GM12878 (cell line): Measurements from ENCODE around the gene PNPO. TPM values are rescaled to one million over a fixed set of nuclear protein-coding genes. Genes with fewer than 3 reads are reported as not detected.
A peak's percentile ranks its signal among the peaks of the same experiment; 100 is the strongest.

Experiments
- ATAC-seq: fragments of 200-7000 bp; cut with Tn5 transposase; 3 replicates; pipeline ENCODE4 v1.9.1; 2020; ENCODE audit warnings: mild to moderate bottlenecking, moderate library complexity
- BruUV-seq: library from RNA; stranded (reverse); fragments of 400-500 nt; replicated peaks from 2 replicates; lab custom pipeline; 2021; lab: Mats Ljungman, UMichigan
- CTCF ChIA-PET: fragments of 300-600 bp; sonication (Branson Sonifier 250); formaldehyde crosslinking; extraction: SDS; loops from one replicate; lab custom pipeline; 2021; ENCODE audit warnings: inconsistent platforms; lab: Yijun Ruan, JAX
- POLR2A ChIA-PET: fragments of 350-600 bp; formaldehyde crosslinking; extraction: SDS; loops from one replicate; lab custom pipeline; 2021; ENCODE audit warnings: inconsistent platforms; lab: Charles Lee
- RAD21 ChIA-PET: fragments of 300-600 bp; sonication (Branson Sonifier 250); formaldehyde crosslinking; loops from one replicate; lab custom pipeline; 2023; ENCODE audit warnings: antibody characterized with exemption; ENCODE audit not compliant: unreplicated experiment; lab: Charles Lee
- SMC1A ChIA-PET: fragments of 300-600 bp; sonication (Branson Sonifier 250); formaldehyde crosslinking; loops from one replicate; lab custom pipeline; 2023; ENCODE audit not compliant: unreplicated experiment, uncharacterized antibody; lab: Charles Lee
- DNase-seq: peaks from one replicate; pipeline ENCODE4 v3.0.0-alpha.2; 2011; ENCODE audit warnings: low read depth, low spot score
- FAIRE-seq: peaks from 3 replicates; lab custom pipeline; 2011; peaks lifted over from hg19 to GRCh38; lab: Jason Lieb, UNC
- H2AFZ ChIP-seq: 2 replicates; pipeline ENCODE4 v1.6.0; 2011; ENCODE audit warnings: low read depth, low read length, control low read depth; ENCODE audit not compliant: control insufficient read depth
- H3K27ac ChIP-seq: 2 replicates; pipeline ENCODE4 v1.5.1; 2011; ENCODE audit warnings: control low read depth; ENCODE audit not compliant: control insufficient read depth, insufficient read depth
- H3K27me3 ChIP-seq, 2 experiments: replicated peaks in 1 of 2; 2 replicates each; pipeline versions ENCODE4 v1.6.0 to v1.6.1; 2011; ENCODE audit warnings: low read length in 1 of 2; ENCODE audit not compliant: control insufficient read depth in 2 of 2, insufficient read depth in 2 of 2
- H3K36me3 ChIP-seq, 2 experiments: 2 replicates each; pipeline ENCODE4 v1.5.1; 2011; ENCODE audit warnings: low read length in 1 of 2; ENCODE audit not compliant: control insufficient read depth in 2 of 2, insufficient read depth in 2 of 2
- H3K4me1 ChIP-seq: 2 replicates; pipeline ENCODE4 v1.6.1; 2011; ENCODE audit warnings: mild to moderate bottlenecking, low read length, moderate library complexity, mixed read lengths; ENCODE audit not compliant: control insufficient read depth, insufficient read depth
- H3K4me2 ChIP-seq: 2 replicates; pipeline ENCODE4 v1.6.0; 2011; ENCODE audit warnings: control low read depth; ENCODE audit not compliant: control insufficient read depth, insufficient read depth
- H3K4me3 ChIP-seq: fragments of 200-600 bp; sonication (generic); 2 replicates; pipeline ENCODE4 v1.5.1; 2016
- H3K79me2 ChIP-seq: 2 replicates; pipeline ENCODE4 v1.6.0; 2011; ENCODE audit warnings: low read length; ENCODE audit not compliant: control insufficient read depth, insufficient read depth
- H3K9ac ChIP-seq: 2 replicates; pipeline ENCODE4 v1.8.0; 2011; ENCODE audit warnings: low read length, control low read depth, mixed read lengths; ENCODE audit not compliant: control insufficient read depth, insufficient read depth
- H3K9me3 ChIP-seq: replicated peaks from 3 replicates; pipeline ENCODE4 v1.5.1; 2011; ENCODE audit warnings: mild to moderate bottlenecking, low read length; ENCODE audit not compliant: control insufficient read depth, insufficient read depth
- H4K20me1 ChIP-seq: 2 replicates; pipeline ENCODE4 v1.6.0; 2011; ENCODE audit not compliant: control insufficient read depth, insufficient read depth
- BCLAF1 ChIP-seq: fragments of 450-650 bp; IDR thresholded peaks from 2 replicates; pipeline ENCODE4 v1.6.1; 2017; ENCODE audit warnings: antibody characterized with exemption, mild to moderate bottlenecking, moderate library complexity
- MXI1 ChIP-seq: fragments of 150-350 bp; IDR thresholded peaks from 2 replicates; pipeline ENCODE4 v1.6.1; 2011; ENCODE audit warnings: low read depth, mild to moderate bottlenecking, inconsistent platforms, low read length, improper control_type of control experiment
- NKRF ChIP-seq: fragments of 450-650 bp; conservative IDR thresholded peaks from 2 replicates; pipeline ENCODE4 v1.6.1; 2017; ENCODE audit warnings: mild to moderate bottlenecking, moderate library complexity
- POLR2AphosphoS5 ChIP-seq: IDR thresholded peaks from 2 replicates; pipeline ENCODE4 v1.6.1; 2011; ENCODE audit warnings: mild to moderate bottlenecking, low read length, inconsistent platforms
- REST ChIP-seq: IDR thresholded peaks from 2 replicates; pipeline ENCODE4 v1.6.1; 2012; ENCODE audit warnings: mild to moderate bottlenecking, low read depth, low read length
- SMC3 ChIP-seq: IDR thresholded peaks from 2 replicates; pipeline ENCODE4 v1.6.1; 2011; ENCODE audit warnings: low read length, improper control_type of control experiment, borderline replicate concordance
- ZNF274 ChIP-seq: IDR thresholded peaks from one replicate; pipeline ENCODE4 v1.8.0; 2011; ENCODE audit not compliant: insufficient read length, insufficient read depth
- ZNF622 ChIP-seq: fragments of 450-650 bp; IDR thresholded peaks from 2 replicates; pipeline ENCODE4 v1.6.1; 2017; ENCODE audit warnings: mild to moderate bottlenecking, inconsistent platforms
- WGBS: methylation state at CpG from one replicate; pipeline ENCODE4 v1.1.6; 2016; ENCODE audit warnings: low lambda C conversion rate; ENCODE audit not compliant: insufficient replicate concordance, insufficient coverage; ENCODE audit errors: missing lambda C conversion rate; 5-methylcytosine and 5-hydroxymethylcytosine counted together
- in situ Hi-C: fragments of 300-500 bp; cut with MboI; formaldehyde crosslinking; loops from 9 replicates; pipeline ENCODE4 v1.14.3; 2018; ENCODE audit warnings: mixed read lengths
- intact Hi-C: fragments of 100-400 bp; cut with micrococcal nuclease; formaldehyde crosslinking; loops from one replicate; pipeline ENCODE4 v1.14.2; 2022; ENCODE audit not compliant: unreplicated experiment
- polyA plus RNA-seq, 11 experiments: library from polyadenylated mRNA; depleted of rRNA in 4 of 11; unstranded in 6 of 11; stranded (reverse) in 5 of 11; fragments of >200 nt; fragmentation: Nextera tagmentation in 4 of 11; fragmentation: Illumina TruSeq in 1 of 11; extraction: Ambion mirVana in 4 of 11; extraction: Trizol in 1 of 11; gene quantifications; 1 replicate in 1 of 11; 2 replicates in 10 of 11; pipeline versions ENCODE4 v1.2.1 to v1.2.3, GENCODE V29; 2011 to 2016; ENCODE audit warnings: inconsistent platforms in 2 of 11, missing spikeins in 2 of 11, low read depth in 1 of 11
- total RNA-seq, 4 experiments: library from RNA; depleted of rRNA in 3 of 4; stranded (reverse); fragments of >200 nt in 3 of 4; fragmentation: Illumina TruSeq in 1 of 4; extraction: Trizol in 1 of 4; gene quantifications; 2 replicates each; pipeline versions ENCODE4 v1.2.1 to v1.2.3, GENCODE V29; 2013 to 2021
- TF ChIP-seq, protein P1 (sequence below): IDR thresholded peaks from 2 replicates; pipeline ENCODE4 v1.6.1; 2011; ENCODE audit warnings: low read depth, mild to moderate bottlenecking, low read length, moderate library complexity, borderline replicate concordance; ENCODE audit errors: extremely low read depth

Gene PNPO
- total and polyA plus RNA-seq, 10 of the 15 experiments (the other 5 are each of a cell fraction or from before 2014, with no cell fraction given), result 13.9 to 52.6 (median 37.3) TPM

- no peak for TF ChIP-seq REST
These were observed 45.3 kb upstream of the PNPO start, which contains the start of gene SP2 (continued) for GRCh38 chr17:47895856-47896671.

- ChIA-PET CTCF (interaction anchor here (0.9 to 1.0 kb wide), 5 partner anchors 45 to 121 kb away, joined by 3 to 7 read pairs (median 4); partner anchors contain the start of genes CDK5RAP3 and SCRN2), SMC1A (interaction anchor here (1.0 to 3.2 kb wide), 3 partner anchors 45 to 121 kb away, joined by 4 to 10 read pairs (median 5); partner anchors contain the start of gene PNPO), POLR2A (interaction anchor here (0.6 to 1.0 kb wide), 2 partner anchors 74 to 495 kb away, joined by 3 to 5 read pairs; partner anchors contain the start of gene CDK5RAP3), RAD21 (no interaction called here)
- peaks cover 9% of the 10 kb centered on the region for H3K4me1 ChIP-seq
- WGBS, result under 1% methylated on average over 22 of the region's 22 CpGs
- peaks cover 0 to 6% of the 10 kb centered on the region in 2 experiments; a peak in 2 of 4 replicates for H3K36me3 ChIP-seq
- H2AFZ ChIP-seq, result peak overlapping the region; percentile 52
- ATAC-seq (no peak), FAIRE-seq (no peak), DNase-seq (no peak)
- no peaks in the 10 kb centered on the region for H3K27me3 ChIP-seq
- no peaks in the 10 kb centered on the region for H3K9me3 ChIP-seq
- H3K79me2 ChIP-seq, result peaks cover 21% of the 10 kb centered on the region
- H3K4me3 ChIP-seq, result peak overlapping the region; percentile 81
- H3K9ac ChIP-seq, result peak overlapping the region; percentile 97
- in situ Hi-C loops (no loop called here), intact Hi-C loops (loop anchor here (1.0 kb wide), 1 partner anchor 248 kb away; the partner anchor contains the start of gene KPNB1)
- H3K27ac ChIP-seq, result peak overlapping the region; percentile 92
- BruUV-seq, result no TSS peak
- H4K20me1 ChIP-seq, result no peaks in the 10 kb centered on the region
- H3K4me2 ChIP-seq, result peak overlapping the region; percentile 53
- TF ChIP-seq, protein P1, sequence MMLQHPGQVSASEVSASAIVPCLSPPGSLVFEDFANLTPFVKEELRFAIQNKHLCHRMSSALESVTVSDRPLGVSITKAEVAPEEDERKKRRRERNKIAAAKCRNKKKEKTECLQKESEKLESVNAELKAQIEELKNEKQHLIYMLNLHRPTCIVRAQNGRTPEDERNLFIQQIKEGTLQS, result no peak
- TF ChIP-seq NKRF (peak; percentile 35), BCLAF1 (no peak), SMC3 (peak; percentile 14; the same call in 1 of the 2 replicates), ZNF274 (no peak), ZNF622 (no peak), MXI1 (0 out of 2 replicates have a peak, but pooled peaks have one; percentile 3), POLR2AphosphoS5 (0 out of 2 replicates have a peak, but pooled peaks have one; percentile 17)
These were observed 44.5 kb upstream of the PNPO start for GRCh38 chr17:47896672-47897490.
